ENCODE measurements around the gene CABLES2. TPM values are rescaled to one million over a fixed set of nuclear protein-coding genes. Genes with fewer than 3 reads are reported as not detected.
A peak's percentile ranks its signal among the peaks of the same experiment; 100 is the strongest.

The CABLES2 gene
- total RNA-seq, 1 experiment from 2014 or later, result 8.9 TPM

DNA sequence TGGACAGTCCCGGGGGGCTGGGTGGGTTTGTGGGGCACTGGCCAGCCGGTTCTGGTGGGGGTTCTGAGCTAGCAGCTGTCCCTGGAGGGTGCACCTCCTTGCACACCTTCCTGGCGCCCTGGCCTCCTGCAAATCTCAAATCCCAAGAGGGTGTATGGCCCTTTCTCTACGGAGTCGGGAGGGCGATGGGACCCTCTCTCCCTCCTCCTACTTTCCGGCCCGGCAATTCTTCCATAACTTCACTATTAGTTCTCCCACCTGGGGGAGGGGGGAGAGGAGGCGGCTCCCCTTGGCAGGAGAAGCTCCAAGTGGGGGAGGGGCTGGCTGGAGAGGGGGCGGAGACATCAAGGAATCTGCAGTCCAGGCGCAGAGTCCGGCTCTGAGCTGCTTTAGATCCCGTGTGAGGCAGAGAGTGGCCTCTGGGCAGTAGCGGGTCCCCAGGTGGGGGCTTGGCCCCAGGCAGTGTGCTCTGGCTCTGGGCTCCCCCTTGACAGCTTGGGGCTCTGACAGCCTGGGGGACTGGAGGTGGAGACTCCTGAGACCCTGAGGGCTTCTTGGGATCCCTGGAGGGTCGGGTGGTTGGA lies 38.6 kb downstream of the CABLES2 start:
- Histone ChIP-seq H4K20me1 (ENCODE audit: insufficient read depth) (no peaks in the 10 kb centered on the region), H3K4me1 (ENCODE audit: control insufficient read depth in 1 of 2, insufficient read depth in 2 of 2, low read length in 2 of 2) (peaks cover 60 to 71% of the 10 kb centered on the region in 2 experiments), H3K9me2 (ENCODE audit: insufficient read depth) (no peaks in the 10 kb centered on the region), H3K4me3 (replicated peaks in 1 of 2; ENCODE audit: low read depth in 1 of 2, low read length in 2 of 2) (peak overlapping the region; percentile 34 to 83), H3K4me2 (ENCODE audit: low read length) (peak overlapping the region; percentile 100), H3K9me3 (ENCODE audit: control insufficient read depth in 1 of 2, insufficient read depth in 1 of 2, low read depth in 1 of 2, low read length in 2 of 2) (no peaks in the 10 kb centered on the region), H3K9ac (ENCODE audit: low read length) (peak overlapping the region; percentile 51), H3K27ac (ENCODE audit: low read depth, low read length) (peak overlapping the region; percentile 52; the same call in 1 of the 2 replicates), H3K27me3 (ENCODE audit: insufficient read depth, low read length) (no peaks in the 10 kb centered on the region), H3K36me3 (ENCODE audit: control insufficient read depth in 1 of 2, insufficient read depth in 2 of 2, low read length in 2 of 2) (no peaks in the 10 kb centered on the region), H3K79me2 (ENCODE audit: insufficient read depth, low read length) (peaks cover 35% of the 10 kb centered on the region), H2AFZ (ENCODE audit: low read depth, low read length, poor library complexity, severe bottlenecking) (no peak overlapping the region)
- CTCF ChIA-PET, result interaction anchor here (1.0 to 1.7 kb wide), 4 partner anchors 9 to 68 kb away, joined by 3 to 10 read pairs (median 6); no protein-coding TSS in a partner anchor
- RAD21 ChIA-PET (ENCODE audit: low non-redundant PET in 1 of 2, low total read pairs in 2 of 2, uncharacterized antibody in 2 of 2, unreplicated experiment in 2 of 2), result interaction anchor here in 1 of 2 experiments (0.6 kb wide), 1 partner anchor 12 kb away, joined by 6 read pairs; no protein-coding TSS in a partner anchor
- POLR2A ChIA-PET, result interaction anchor here (0.9 to 1.6 kb wide), 5 partner anchors 9 to 18 kb away, joined by 3 to 9 read pairs (median 5); partner anchors contain the start of gene RPS21
- intact Hi-C loops (cut with micrococcal nuclease), result loop anchor here (5.0 kb wide), 1 partner anchor 66 kb away; the partner anchor contains the start of gene ADRM1
- no TSS peak for BruUV-seq (replicated peaks)
- ATAC-seq, result no peak
- no peak for DNase-seq (ENCODE audit: low read depth, low spot score)
- no peak for TF ChIP-seq RAD21 (IDR thresholded peaks at IDR 0.05; ENCODE audit: low read depth)
- no peak for TF ChIP-seq CEBPB (IDR thresholded peaks at IDR 0.05; ENCODE audit: low read depth)
- no peak for TF ChIP-seq ZNF274 (IDR thresholded peaks at IDR 0.05; ENCODE audit: low read depth, low read length)

- Histone ChIP-seq H3K9ac (ENCODE audit: low read length) (peak overlapping the region; percentile 60), H3K9me3 (ENCODE audit: control insufficient read depth in 1 of 2, insufficient read depth in 1 of 2, low read depth in 1 of 2, low read length in 2 of 2) (no peaks in the 10 kb centered on the region), H4K20me1 (ENCODE audit: insufficient read depth) (no peaks in the 10 kb centered on the region), H3K9me2 (ENCODE audit: insufficient read depth) (no peaks in the 10 kb centered on the region), H2AFZ (ENCODE audit: low read depth, low read length, poor library complexity, severe bottlenecking) (no peak overlapping the region), H3K4me3 (replicated peaks in 1 of 2; ENCODE audit: low read depth in 1 of 2, low read length in 2 of 2) (peak overlapping the region; percentile 39 to 83), H3K27me3 (ENCODE audit: insufficient read depth, low read length) (no peaks in the 10 kb centered on the region), H3K27ac (ENCODE audit: low read depth, low read length) (peak overlapping the region; percentile 52; the same call in 1 of the 2 replicates), H3K79me2 (ENCODE audit: insufficient read depth, low read length) (peaks cover 42% of the 10 kb centered on the region), H3K36me3 (ENCODE audit: control insufficient read depth in 1 of 2, insufficient read depth in 2 of 2, low read length in 2 of 2) (no peaks in the 10 kb centered on the region), H3K4me2 (ENCODE audit: low read length) (peak overlapping the region; percentile 100), H3K4me1 (ENCODE audit: control insufficient read depth in 1 of 2, insufficient read depth in 2 of 2, low read length in 2 of 2) (peaks cover 66 to 78% of the 10 kb centered on the region in 2 experiments)
- DNase-seq (ENCODE audit: low read depth, low spot score), result no peak
- TF ChIP-seq RAD21 (IDR thresholded peaks at IDR 0.05; ENCODE audit: low read depth), result no peak
- peak; percentile 30; the same call in 1 of the 2 replicates for TF ChIP-seq ZFX (IDR thresholded peaks at IDR 0.05)
- TF ChIP-seq, protein P1, sequence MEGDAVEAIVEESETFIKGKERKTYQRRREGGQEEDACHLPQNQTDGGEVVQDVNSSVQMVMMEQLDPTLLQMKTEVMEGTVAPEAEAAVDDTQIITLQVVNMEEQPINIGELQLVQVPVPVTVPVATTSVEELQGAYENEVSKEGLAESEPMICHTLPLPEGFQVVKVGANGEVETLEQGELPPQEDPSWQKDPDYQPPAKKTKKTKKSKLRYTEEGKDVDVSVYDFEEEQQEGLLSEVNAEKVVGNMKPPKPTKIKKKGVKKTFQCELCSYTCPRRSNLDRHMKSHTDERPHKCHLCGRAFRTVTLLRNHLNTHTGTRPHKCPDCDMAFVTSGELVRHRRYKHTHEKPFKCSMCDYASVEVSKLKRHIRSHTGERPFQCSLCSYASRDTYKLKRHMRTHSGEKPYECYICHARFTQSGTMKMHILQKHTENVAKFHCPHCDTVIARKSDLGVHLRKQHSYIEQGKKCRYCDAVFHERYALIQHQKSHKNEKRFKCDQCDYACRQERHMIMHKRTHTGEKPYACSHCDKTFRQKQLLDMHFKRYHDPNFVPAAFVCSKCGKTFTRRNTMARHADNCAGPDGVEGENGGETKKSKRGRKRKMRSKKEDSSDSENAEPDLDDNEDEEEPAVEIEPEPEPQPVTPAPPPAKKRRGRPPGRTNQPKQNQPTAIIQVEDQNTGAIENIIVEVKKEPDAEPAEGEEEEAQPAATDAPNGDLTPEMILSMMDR (IDR thresholded peaks at IDR 0.05 in 2 of 3, conservative IDR thresholded peaks at IDR 0.05 in 1 of 3; ENCODE audit: borderline replicate concordance in 1 of 3, insufficient read depth in 1 of 3, low read depth in 2 of 3, low read length in 2 of 3), result no peak
- TF ChIP-seq YY1 (IDR thresholded peaks at IDR 0.05; ENCODE audit: extremely low read depth, insufficient replicate concordance, low read depth, low read length), result no peak
- no peak for TF ChIP-seq JUND (IDR thresholded peaks at IDR 0.05)
- ChIA-PET POLR2A (interaction anchor here (0.9 to 2.6 kb wide), 5 partner anchors 11 to 19 kb away, joined by 3 to 12 read pairs (median 6); partner anchors contain the start of gene RPS21), CTCF (interaction anchor here (1.0 to 1.7 kb wide), 3 partner anchors 9 to 15 kb away, joined by 4 to 10 read pairs (median 8); no protein-coding TSS in a partner anchor), RAD21 (ENCODE audit: low non-redundant PET in 1 of 2, low total read pairs in 2 of 2, uncharacterized antibody in 2 of 2, unreplicated experiment in 2 of 2) (no interaction called here)
- ATAC-seq, result no peak
- intact Hi-C loops (cut with micrococcal nuclease), result loop anchor here (5.0 kb wide), 1 partner anchor 66 kb away; the partner anchor contains the start of gene ADRM1
- BruUV-seq (replicated peaks), result no TSS peak
Observed at GRCh38 chr20:62367633-62368391, 39.3 kb downstream of the CABLES2 start.
